ENCODE data around the gene RXFP4.

RXFP4 gene

DNA sequence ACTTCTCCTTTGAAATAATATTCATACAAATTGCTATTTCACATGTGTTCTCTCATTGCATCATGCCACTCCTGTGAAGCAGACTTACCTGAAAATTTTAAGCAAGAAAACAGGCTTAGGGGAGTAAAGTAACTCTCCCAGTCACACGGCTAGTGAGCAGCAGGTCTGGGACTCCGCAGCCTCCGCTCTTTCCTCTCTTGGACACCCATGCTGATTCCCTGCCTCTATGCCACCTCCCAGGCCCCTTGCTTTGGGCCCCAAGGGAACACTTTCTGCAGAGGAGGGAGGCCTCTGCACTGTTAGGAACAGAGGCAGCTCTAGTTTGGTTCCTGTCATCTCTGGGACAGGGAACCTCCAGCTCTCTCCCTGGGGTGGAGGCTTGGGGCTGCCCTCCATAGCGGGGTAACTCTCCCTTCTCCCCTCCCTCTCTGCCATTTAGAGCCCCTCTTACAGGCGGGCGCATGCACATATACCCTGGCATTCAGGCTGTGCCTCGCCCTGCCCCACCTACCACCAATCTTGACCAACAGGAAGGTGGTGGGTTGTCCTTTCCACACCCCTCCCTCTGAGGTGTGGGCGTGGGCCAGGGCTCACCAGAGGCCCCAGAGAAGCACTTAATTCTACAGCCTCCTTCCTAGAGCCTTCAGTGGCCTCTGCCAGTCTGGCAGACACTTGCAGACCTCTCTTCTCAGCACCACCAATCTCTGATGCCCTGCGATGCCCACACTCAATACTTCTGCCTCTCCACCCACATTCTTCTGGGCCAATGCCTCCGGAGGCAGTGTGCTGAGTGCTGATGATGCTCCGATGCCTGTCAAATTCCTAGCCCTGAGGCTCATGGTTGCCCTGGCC is at the start of gene RXFP4:
Gene RXFP4, plus strand, starts transcription at position 646 of the 852 bp plus-strand sequence. Its CDS starts 72 bp downstream, at position 718.
- in situ Hi-C loops (cut with HindIII; ENCODE audit: low sequenced_read_pairs) = loop anchor here (10.0 kb wide), 2 partner anchors 74 to 194 kb away; no protein-coding TSS in a partner anchor

GRCh38 chr1:155892796-155893195 is 48.6 kb upstream of the RXFP4 start:
- in situ Hi-C loops (cut with HindIII; ENCODE audit: low sequenced_read_pairs) = no loop called here

DNA sequence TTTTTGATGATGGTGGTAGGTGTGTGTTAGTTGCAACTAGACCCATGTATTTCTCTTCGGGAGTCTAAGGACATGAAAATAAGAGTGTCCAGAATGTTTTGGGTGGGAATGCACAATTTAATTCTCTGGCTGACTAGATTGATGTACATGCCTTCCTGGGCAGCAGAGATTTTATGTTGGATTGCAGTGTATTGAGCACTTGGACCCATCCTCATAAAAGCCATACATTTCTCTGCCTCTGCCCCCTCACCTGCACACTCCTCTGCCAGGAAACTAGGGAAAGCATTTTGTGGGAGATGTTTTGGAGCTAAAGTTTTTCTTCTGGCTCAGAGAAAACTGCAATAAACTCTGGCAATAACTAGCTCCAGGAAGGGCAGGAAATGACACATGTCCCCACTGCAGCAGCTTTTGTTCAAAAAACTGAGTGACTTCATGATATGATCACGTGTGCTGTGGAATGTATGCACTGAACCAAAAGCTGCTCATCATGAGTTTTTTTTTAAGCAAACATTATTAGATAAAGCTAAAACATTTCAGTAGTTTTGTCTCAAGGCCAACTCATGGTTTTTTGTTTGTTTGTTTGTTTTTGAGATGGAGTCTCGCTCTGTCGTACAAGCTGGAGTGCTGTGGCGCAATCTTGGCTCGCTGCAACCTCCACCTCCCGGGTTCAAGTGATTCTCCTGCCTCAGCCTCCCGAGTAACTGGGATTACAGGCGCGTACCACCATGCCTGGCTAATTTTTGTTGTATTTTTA is 47.9 kb upstream of the RXFP4 start:
- in situ Hi-C loops (cut with HindIII; ENCODE audit: low sequenced_read_pairs) = no loop called here

GRCh38 chr1:155895617-155896016 is 45.8 kb upstream of the RXFP4 start:
- in situ Hi-C loops (cut with HindIII; ENCODE audit: low sequenced_read_pairs) = loop anchor here (5.0 kb wide), 1 partner anchor 33 kb away; no protein-coding TSS in a partner anchor

DNA sequence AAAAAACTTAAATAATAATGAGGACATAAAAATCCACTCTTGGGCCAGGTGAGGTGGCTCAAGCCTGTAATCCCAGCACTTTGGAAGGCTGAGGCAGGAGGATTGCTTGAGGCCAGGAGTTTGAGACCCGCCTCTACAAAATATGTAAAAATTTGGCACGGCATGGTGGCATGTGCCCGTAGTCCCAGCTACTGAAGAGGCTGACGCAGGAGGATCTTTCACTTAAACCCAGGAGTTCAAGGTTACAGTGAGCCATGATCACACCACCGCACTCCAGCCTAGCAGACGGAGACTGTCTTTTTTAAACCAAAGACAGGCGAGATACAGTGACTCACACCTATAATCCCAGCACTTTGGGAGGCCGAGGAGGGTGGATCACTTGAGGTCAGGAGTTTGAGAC is 45.0 kb upstream of the RXFP4 start:
- in situ Hi-C loops (cut with HindIII; ENCODE audit: low sequenced_read_pairs) = loop anchor here (5.0 kb wide), 1 partner anchor 34 kb away; no protein-coding TSS in a partner anchor

GRCh38 chr1:155897746-155898145 is 43.7 kb upstream of the RXFP4 start:
- in situ Hi-C loops (cut with HindIII; ENCODE audit: low sequenced_read_pairs) = loop anchor here (5.0 kb wide), 1 partner anchor 35 kb away; no protein-coding TSS in a partner anchor

GRCh38 chr1:155898888-155899287 is 42.5 kb upstream of the RXFP4 start:
- in situ Hi-C loops (cut with HindIII; ENCODE audit: low sequenced_read_pairs) = loop anchor here (5.0 kb wide), 1 partner anchor 37 kb away; no protein-coding TSS in a partner anchor

- in situ Hi-C loops (cut with HindIII; ENCODE audit: low sequenced_read_pairs) = loop anchor here (5.0 kb wide), 1 partner anchor 37 kb away; no protein-coding TSS in a partner anchor
These were observed 41.8 kb upstream of the RXFP4 start for GRCh38 chr1:155899683-155900082.

GRCh38 chr1:155900161-155900560 is 41.3 kb upstream of the RXFP4 start:
- in situ Hi-C loops (cut with HindIII; ENCODE audit: low sequenced_read_pairs) = no loop called here

DNA sequence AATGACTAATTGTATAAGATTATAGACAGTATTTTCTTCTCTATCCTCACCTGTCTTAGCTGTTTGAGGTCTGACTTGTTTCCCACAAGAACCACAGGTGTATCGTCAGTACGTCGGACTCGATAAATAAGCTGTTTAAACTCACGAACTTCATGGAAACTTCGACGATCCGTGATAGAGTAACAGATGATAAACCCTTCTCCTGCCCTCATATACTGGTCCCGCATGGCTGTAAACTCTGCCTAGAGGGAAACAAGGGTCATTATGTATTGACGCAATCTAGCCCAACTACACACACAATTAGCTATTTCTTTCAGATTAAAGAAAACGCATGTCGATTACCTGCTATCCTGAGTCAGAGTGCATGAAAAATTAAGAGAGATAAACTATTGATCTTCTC is 37.2 kb upstream of the RXFP4 start:
- in situ Hi-C loops (cut with HindIII; ENCODE audit: low sequenced_read_pairs) = no loop called here

- in situ Hi-C loops (cut with HindIII; ENCODE audit: low sequenced_read_pairs) = no loop called here
These were observed 31.5 kb upstream of the RXFP4 start for GRCh38 chr1:155909894-155910293.

DNA sequence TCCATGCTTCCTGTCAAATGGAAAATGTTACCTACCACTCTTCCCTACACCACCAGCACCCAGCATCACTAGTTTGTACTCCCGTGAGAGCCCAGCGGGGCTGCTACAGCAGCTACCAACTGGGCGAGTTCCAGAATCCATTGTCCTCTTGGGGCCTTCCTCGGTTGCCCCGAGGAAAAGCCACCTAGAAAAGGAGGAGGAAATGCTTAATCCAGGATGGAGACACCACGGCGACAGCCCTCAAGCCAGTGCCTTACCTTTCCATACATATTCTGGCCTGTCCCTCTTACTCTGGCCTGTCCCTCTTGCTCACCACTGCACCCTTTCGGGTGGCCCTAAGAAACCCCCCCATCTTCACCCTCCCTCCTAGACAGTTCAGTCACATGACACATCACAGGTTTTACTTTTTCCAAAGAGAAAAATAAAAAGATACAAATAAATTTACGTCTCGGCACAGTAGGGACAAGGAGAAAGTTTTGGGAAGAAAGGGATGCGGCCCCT is 30.8 kb upstream of the RXFP4 start:
- in situ Hi-C loops (cut with HindIII; ENCODE audit: low sequenced_read_pairs) = no loop called here

DNA sequence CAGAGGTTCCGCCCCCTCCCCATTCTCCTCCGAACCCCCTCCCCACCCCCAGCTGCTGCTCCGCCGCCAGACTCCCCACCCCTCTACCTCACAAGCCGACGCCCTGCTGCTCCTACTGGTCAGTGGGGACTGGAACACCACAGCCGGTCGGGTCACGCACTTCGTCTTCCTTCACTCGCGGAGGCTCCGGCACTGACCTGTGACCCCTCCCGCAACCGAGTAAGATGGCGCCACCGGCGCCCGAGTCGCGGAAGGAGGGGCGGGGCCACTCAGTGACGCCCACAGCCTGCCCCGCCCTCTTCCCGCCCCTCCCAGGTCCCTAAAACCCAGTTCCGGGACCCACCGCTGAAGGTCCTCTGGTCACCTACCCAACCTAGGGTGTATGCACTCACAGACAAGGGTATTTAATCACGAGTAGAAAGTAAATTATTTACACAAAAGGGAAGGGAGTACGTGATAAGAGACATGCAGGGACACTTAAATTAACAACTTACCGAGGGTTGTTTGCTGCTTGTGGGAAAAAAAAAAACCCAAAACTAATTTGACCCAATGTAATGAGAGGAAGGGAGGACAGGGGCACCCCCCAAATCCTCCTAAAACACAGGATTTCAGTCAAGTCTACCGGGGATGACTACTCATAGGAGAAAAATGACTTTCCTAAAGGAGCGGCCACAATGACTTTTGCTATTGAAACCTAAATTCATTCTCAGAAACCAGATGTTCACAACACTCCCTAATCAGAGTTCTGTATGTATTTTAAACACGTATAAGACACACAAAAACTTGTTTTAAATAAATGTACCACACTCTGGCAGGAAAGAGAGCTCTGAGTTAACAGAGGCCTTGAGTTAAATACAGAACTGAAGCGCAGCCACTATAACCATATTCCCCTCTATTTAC is 30.0 kb upstream of the RXFP4 start, which contains the start of gene RIT1:
Gene RIT1, minus strand, starts transcription at position 194 of the 900 bp plus-strand sequence. CDS start 588 bp downstream, outside the sequence.
- in situ Hi-C loops (cut with HindIII; ENCODE audit: low sequenced_read_pairs) = no loop called here

- in situ Hi-C loops (cut with HindIII; ENCODE audit: low sequenced_read_pairs) = no loop called here
These were observed 29.3 kb upstream of the RXFP4 start for GRCh38 chr1:155912056-155912536.

DNA sequence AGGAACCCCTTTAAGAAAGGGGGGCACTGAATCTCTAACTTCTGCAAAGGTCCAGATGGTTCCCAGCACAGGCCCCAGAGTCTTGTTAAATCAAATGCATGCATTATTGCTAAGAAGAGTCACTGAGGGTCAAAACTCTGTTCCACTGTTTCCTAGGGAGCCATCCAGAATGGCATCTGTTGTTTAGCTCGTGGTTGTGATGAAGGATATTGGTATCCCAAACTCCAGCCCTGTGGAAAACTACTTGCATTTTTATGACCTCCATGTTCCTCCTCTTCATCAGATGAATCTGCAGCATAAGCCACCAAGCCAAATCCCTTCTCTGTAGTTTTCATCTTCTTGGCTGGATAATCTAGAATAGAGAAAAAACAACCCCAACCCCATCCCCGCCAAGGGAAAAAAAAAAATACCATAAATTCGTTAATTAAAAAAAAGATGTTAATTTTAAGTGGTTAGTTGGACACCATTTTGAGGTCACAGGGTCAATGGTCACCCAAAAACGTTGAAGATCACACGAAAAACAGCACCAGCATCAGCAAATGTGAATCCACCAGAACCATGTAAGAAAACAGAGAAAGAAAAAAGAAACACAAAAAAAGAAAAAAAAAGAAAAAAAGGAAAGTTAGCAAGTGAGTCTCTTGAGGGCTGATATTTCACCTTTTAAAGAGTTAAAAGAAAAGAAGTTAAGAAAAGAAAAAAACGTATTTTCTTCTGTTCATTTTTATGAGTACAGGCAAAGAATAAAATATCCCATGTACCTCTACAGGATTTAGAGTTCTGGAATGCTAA is 27.3 kb upstream of the RXFP4 start:
- in situ Hi-C loops (cut with HindIII; ENCODE audit: low sequenced_read_pairs) = no loop called here

DNA sequence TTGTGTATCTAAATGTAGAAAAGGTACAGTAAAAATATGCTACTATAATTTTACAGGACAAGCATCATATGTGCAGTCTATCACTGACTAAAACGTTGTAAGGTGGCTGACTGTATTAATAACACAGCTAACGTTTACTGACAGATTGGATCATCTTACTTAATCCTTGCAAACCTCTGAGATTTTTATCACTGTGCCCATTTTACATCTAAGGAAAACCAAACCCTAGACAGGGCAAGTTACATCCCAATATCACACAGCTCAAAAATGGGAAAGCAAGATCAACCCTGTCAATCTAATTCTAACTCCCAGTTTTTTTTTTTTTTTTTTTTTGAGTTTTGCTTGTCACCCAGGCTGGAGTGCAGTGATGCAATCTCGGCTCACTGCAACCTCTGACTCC is 22.8 kb upstream of the RXFP4 start:
- in situ Hi-C loops (cut with HindIII; ENCODE audit: low sequenced_read_pairs) = no loop called here

DNA sequence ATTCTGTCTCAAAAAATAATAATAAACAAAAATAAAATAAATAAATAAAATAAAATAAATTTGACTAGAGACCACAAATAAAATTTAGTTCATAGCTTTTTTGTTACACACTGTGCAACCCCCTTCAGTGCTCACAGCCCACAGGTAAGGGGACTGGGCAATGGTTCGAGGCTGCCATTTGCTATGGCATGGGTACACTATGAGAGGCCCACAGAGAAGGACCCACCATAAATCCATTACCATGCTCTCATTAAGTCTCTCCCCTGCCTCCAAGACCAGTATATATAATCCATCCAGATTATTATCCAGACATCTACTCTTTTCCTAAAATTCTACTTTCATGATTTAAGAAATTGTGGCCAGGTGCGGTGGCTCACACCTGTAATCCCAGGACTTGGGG is 21.6 kb upstream of the RXFP4 start:
- in situ Hi-C loops (cut with HindIII; ENCODE audit: low sequenced_read_pairs) = no loop called here

GRCh38 chr1:155920717-155921116 is 20.7 kb upstream of the RXFP4 start:
- in situ Hi-C loops (cut with HindIII; ENCODE audit: low sequenced_read_pairs) = no loop called here

DNA sequence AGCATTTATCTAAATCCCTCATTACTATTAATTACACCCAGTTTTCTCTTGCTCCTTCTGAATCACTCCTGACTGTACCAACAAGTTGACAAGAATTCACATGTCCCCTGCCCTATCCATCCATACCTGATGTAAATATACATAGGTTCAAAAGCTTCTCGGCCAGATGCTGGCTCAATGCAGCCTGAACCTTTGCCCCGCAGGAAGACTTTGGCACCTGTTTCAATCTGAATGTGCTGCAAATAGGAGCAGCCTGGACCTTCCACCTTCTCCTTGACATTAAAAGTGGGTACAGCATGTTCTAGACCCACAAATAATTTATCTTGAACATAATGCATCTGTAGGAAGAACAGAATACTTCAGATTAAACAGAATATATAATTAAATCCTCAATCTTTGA is 15.9 kb upstream of the RXFP4 start:
- in situ Hi-C loops (cut with HindIII; ENCODE audit: low sequenced_read_pairs) = no loop called here

All from endothelial cell of hepatic sinusoid (primary cell).